HCT116 (cell line): ENCODE measurements around the gene TSPAN1. TPM values are rescaled to one million over a fixed set of nuclear protein-coding genes. Genes with fewer than 3 reads are reported as not detected.

Experiments
- ATAC-seq: fragments of 200-7000 bp; cut with Tn5 transposase; 2 replicates; pipeline ENCODE4 v1.9.1; 2020; ENCODE audit warnings: mild to moderate bottlenecking, moderate library complexity
- BruUV-seq: library from RNA; stranded (reverse); fragments of 400-500 nt; replicated peaks from 2 replicates; lab custom pipeline; 2021; lab: Mats Ljungman, UMichigan
- CTCF ChIA-PET: fragments of 300-600 bp; sonication (Branson Sonifier 250); formaldehyde crosslinking; loops from one replicate; lab custom pipeline; 2021; ENCODE audit warnings: antibody characterized with exemption; lab: Charles Lee
- POLR2A ChIA-PET: fragments of 300-600, 350-600 bp; sonication (Branson Sonifier 250); formaldehyde crosslinking; loops from one replicate; lab custom pipeline; 2021; ENCODE audit warnings: antibody characterized with exemption; lab: Charles Lee
- RAD21 ChIA-PET, 2 experiments: fragments of 300-600 bp; sonication (Branson Sonifier 250); formaldehyde crosslinking; loops; one replicate each; lab custom pipeline; 2023; ENCODE audit warnings: low total read pairs in 2 of 2; ENCODE audit not compliant: uncharacterized antibody in 2 of 2, unreplicated experiment in 2 of 2, low non-redundant PET in 1 of 2; lab: Charles Lee
- DNase-seq: peaks from one replicate; pipeline ENCODE4 v3.0.0-alpha.2; 2010; ENCODE audit warnings: low read depth, low spot score
- H2AFZ ChIP-seq: fragments of 200-600 bp; shearing (Covaris generic), sonication (generic); 2 replicates; pipeline ENCODE4 v1.6.1; 2017; ENCODE audit warnings: low read depth, mixed run types, mixed read lengths, antibody characterized with exemption, low read length; ENCODE audit not compliant: poor library complexity, severe bottlenecking
- H3K27ac ChIP-seq: 2 replicates; pipeline ENCODE4 v1.5.1; 2012; ENCODE audit warnings: low read depth, low read length
- H3K27me3 ChIP-seq: fragments of 200-600 bp; sonication (generic); 2 replicates; pipeline ENCODE4 v1.6.1; 2016; ENCODE audit warnings: mixed run types, low read length, mixed read lengths; ENCODE audit not compliant: insufficient read depth
- H3K36me3 ChIP-seq, 2 experiments: fragments of 200-500 bp in 1 of 2; fragments of 200-600 bp in 1 of 2; sonication (Bioruptor generic) in 1 of 2; sonication (generic) in 1 of 2; 2 replicates each; pipeline versions ENCODE4 v1.5.1 to v1.6.1; 2014 to 2016; ENCODE audit warnings: low read length in 2 of 2, inconsistent platforms in 1 of 2, mixed read lengths in 1 of 2, mixed run types in 1 of 2; ENCODE audit not compliant: insufficient read depth in 2 of 2, control insufficient read depth in 1 of 2
- H3K4me1 ChIP-seq, 2 experiments: fragments of 200-600 bp in 1 of 2; sonication (generic) in 1 of 2; 2 replicates each; pipeline versions ENCODE4 v1.5.1 to v1.6.1; 2012 to 2017; ENCODE audit warnings: low read length in 2 of 2, inconsistent platforms in 1 of 2, mild to moderate bottlenecking in 1 of 2, mixed read lengths in 1 of 2, mixed run types in 1 of 2, moderate library complexity in 1 of 2; ENCODE audit not compliant: insufficient read depth in 2 of 2, control insufficient read depth in 1 of 2
- H3K4me2 ChIP-seq: fragments of 200-600 bp; sonication (generic); 2 replicates; pipeline ENCODE4 v1.6.1; 2017; ENCODE audit warnings: mixed run types, low read length, mixed read lengths
- H3K4me3 ChIP-seq, 2 experiments: fragments of 200-600 bp in 1 of 2; sonication (generic) in 1 of 2; replicated peaks in 1 of 2; 2 replicates each; pipeline ENCODE4 v1.5.1; 2011 to 2016; ENCODE audit warnings: low read length in 2 of 2, control low read depth in 1 of 2, low read depth in 1 of 2, mild to moderate bottlenecking in 1 of 2, mixed read lengths in 1 of 2, mixed run types in 1 of 2
- H3K79me2 ChIP-seq: fragments of 200-600 bp; sonication (generic); 2 replicates; pipeline ENCODE4 v1.6.1; 2017; ENCODE audit warnings: mild to moderate bottlenecking, mixed run types, low read length, moderate library complexity, mixed read lengths; ENCODE audit not compliant: insufficient read depth
- H3K9ac ChIP-seq: fragments of 200-600 bp; sonication (generic); 2 replicates; pipeline ENCODE4 v1.6.1; 2016; ENCODE audit warnings: low read length, mixed read lengths
- H3K9me2 ChIP-seq: fragments of 200-600 bp; sonication (generic), shearing (Covaris generic); 2 replicates; pipeline ENCODE4 v1.6.1; 2017; ENCODE audit warnings: mixed run types, mild to moderate bottlenecking, moderate library complexity; ENCODE audit not compliant: insufficient read depth
- H3K9me3 ChIP-seq, 2 experiments: fragments of 200-500 bp in 1 of 2; fragments of 200-600 bp in 1 of 2; sonication (Bioruptor generic) in 1 of 2; sonication (generic) in 1 of 2; 2 replicates each; pipeline ENCODE4 v1.6.1; 2014 to 2017; ENCODE audit warnings: low read length in 2 of 2, mixed read lengths in 2 of 2, inconsistent platforms in 1 of 2, low read depth in 1 of 2, mild to moderate bottlenecking in 1 of 2, mixed run types in 1 of 2, moderate library complexity in 1 of 2; ENCODE audit not compliant: control insufficient read depth in 1 of 2, insufficient read depth in 1 of 2
- H4K20me1 ChIP-seq: fragments of 200-600 bp; sonication (generic), shearing (Covaris generic); 2 replicates; pipeline ENCODE4 v1.6.1; 2017; ENCODE audit warnings: mixed run types, mild to moderate bottlenecking, moderate library complexity; ENCODE audit not compliant: insufficient read depth
- ATF3 ChIP-seq: IDR thresholded peaks from 2 replicates; pipeline ENCODE4 v1.6.1; 2012
- CBX3 ChIP-seq: IDR thresholded peaks from 2 replicates; pipeline ENCODE4 v1.6.1; 2012; ENCODE audit warnings: low read depth
- CEBPB ChIP-seq: IDR thresholded peaks from 2 replicates; pipeline ENCODE4 v1.6.1; 2012; ENCODE audit warnings: low read depth
- EZH2phosphoT487 ChIP-seq: fragments of 200-600 bp; IDR thresholded peaks from 2 replicates; pipeline ENCODE4 v1.6.1; 2018; ENCODE audit warnings: antibody characterized with exemption, borderline replicate concordance
- FOSL1 ChIP-seq: IDR thresholded peaks from 2 replicates; pipeline ENCODE4 v1.6.1; 2012; ENCODE audit warnings: low read depth
- JUND ChIP-seq: IDR thresholded peaks from 2 replicates; pipeline ENCODE4 v1.6.1; 2012
- MAX ChIP-seq: IDR thresholded peaks from 2 replicates; pipeline ENCODE4 v1.6.1; 2012
- POLR2A ChIP-seq: IDR thresholded peaks from 2 replicates; pipeline ENCODE4 v1.7.0; 2011; ENCODE audit warnings: borderline replicate concordance; ENCODE audit not compliant: insufficient read depth, insufficient read length; ENCODE audit errors: extremely low read depth
- POLR2AphosphoS5 ChIP-seq: IDR thresholded peaks from 2 replicates; pipeline ENCODE4 v1.6.1; 2011; ENCODE audit warnings: mild to moderate bottlenecking, low read depth, low read length, moderate library complexity
- RAD21 ChIP-seq: IDR thresholded peaks from 2 replicates; pipeline ENCODE4 v1.6.1; 2012; ENCODE audit warnings: low read depth, mild to moderate bottlenecking
- REST ChIP-seq: IDR thresholded peaks from 2 replicates; pipeline ENCODE4 v1.6.1; 2012; ENCODE audit warnings: low read depth
- SP1 ChIP-seq: IDR thresholded peaks from 2 replicates; pipeline ENCODE4 v1.6.1; 2012; ENCODE audit warnings: low read depth
- SRF ChIP-seq: IDR thresholded peaks from 2 replicates; pipeline ENCODE4 v1.6.1; 2012; ENCODE audit warnings: low read depth
- TCF7L2 ChIP-seq: IDR thresholded peaks from 2 replicates; pipeline ENCODE4 v1.7.0; 2011; ENCODE audit warnings: borderline replicate concordance, inconsistent platforms; ENCODE audit not compliant: insufficient read depth, insufficient read length; ENCODE audit errors: extremely low read depth
- YY1 ChIP-seq: IDR thresholded peaks from 2 replicates; pipeline ENCODE4 v1.6.1; 2011; ENCODE audit warnings: low read length, low read depth, moderate library complexity, mild to moderate bottlenecking; ENCODE audit not compliant: insufficient replicate concordance; ENCODE audit errors: extremely low read depth
- ZFX ChIP-seq: fragments of 450-650 bp; IDR thresholded peaks from 2 replicates; pipeline ENCODE4 v1.6.1; 2017
- ZNF274 ChIP-seq: fragments of 200-500 bp; sonication (Bioruptor generic); IDR thresholded peaks from 2 replicates; pipeline ENCODE4 v1.6.1; 2014; ENCODE audit warnings: mild to moderate bottlenecking, low read depth, low read length, inconsistent platforms
- intact Hi-C: fragments of 100-400 bp; cut with micrococcal nuclease; formaldehyde crosslinking; loops from 2 replicates; pipeline ENCODE4 v1.10.0; 2022
- total RNA-seq: library from RNA; stranded (reverse); gene quantifications from one replicate; pipeline ENCODE4 v1.2.1, GENCODE V29; 2021; ENCODE audit not compliant: unreplicated experiment

TSPAN1 gene
- total RNA-seq, 1 experiment from 2014 or later, result 9.9 TPM

- H3K4me3 ChIP-seq, result no peak overlapping the region
- no TSS peak for BruUV-seq
- no peak for TF ChIP-seq CEBPB
- no peak for TF ChIP-seq ZNF274
- no peak for TF ChIP-seq SRF
- no peak for TF ChIP-seq TCF7L2
- TF ChIP-seq FOSL1, result no peak
- TF ChIP-seq MAX, result no peak
- no peak for TF ChIP-seq ZFX
- no peak for TF ChIP-seq SP1
- no peak for TF ChIP-seq CBX3
- TF ChIP-seq YY1, result no peak
- no peak overlapping the region for H3K9ac ChIP-seq
- no peak for ATAC-seq
- intact Hi-C loops, result no loop called here
- H3K79me2 ChIP-seq, result no peaks in the 10 kb centered on the region
- H3K4me2 ChIP-seq, result no peak overlapping the region
- H3K4me1 ChIP-seq, result no peaks in the 10 kb centered on the region
- ChIA-PET RAD21 (no interaction called here), POLR2A (no interaction called here), CTCF (no interaction called here)
- H4K20me1 ChIP-seq, result no peaks in the 10 kb centered on the region
- no peaks in the 10 kb centered on the region for H3K9me3 ChIP-seq
- DNase-seq, result no peak
- H2AFZ ChIP-seq, result no peak overlapping the region
- no peak overlapping the region for H3K27ac ChIP-seq
- no peaks in the 10 kb centered on the region for H3K27me3 ChIP-seq
- H3K9me2 ChIP-seq, result no peaks in the 10 kb centered on the region
- no peaks in the 10 kb centered on the region for H3K36me3 ChIP-seq
These were observed 24.8 kb upstream of the TSPAN1 start for GRCh38 chr1:46150085-46150484.

- Histone ChIP-seq H3K9ac (no peak overlapping the region), H3K27me3 (no peaks in the 10 kb centered on the region), H2AFZ (no peak overlapping the region), H4K20me1 (no peaks in the 10 kb centered on the region), H3K4me2 (no peak overlapping the region), H3K27ac (no peak overlapping the region), H3K36me3 (no peaks in the 10 kb centered on the region), H3K4me3 (no peak overlapping the region), H3K9me2 (no peaks in the 10 kb centered on the region), H3K79me2 (no peaks in the 10 kb centered on the region), H3K9me3 (no peaks in the 10 kb centered on the region), H3K4me1 (no peaks in the 10 kb centered on the region)
- DNase-seq (no peak), ATAC-seq (no peak)
- ChIA-PET CTCF (no interaction called here), POLR2A (no interaction called here), RAD21 (no interaction called here)
- no TSS peak for BruUV-seq
- intact Hi-C loops, result no loop called here
- TF ChIP-seq POLR2AphosphoS5 (no peak), JUND (no peak), TCF7L2 (no peak), ZFX (no peak), CBX3 (no peak), RAD21 (no peak), ATF3 (no peak), CEBPB (no peak), EZH2phosphoT487 (no peak), POLR2A (no peak), REST (no peak)
These were observed 22.9 kb upstream of the TSPAN1 start for GRCh38 chr1:46152016-46152415.
